Calu3 (cell line): ENCODE data around the gene NBEA. TPM values are rescaled to one million over a fixed set of nuclear protein-coding genes. Genes with fewer than 3 reads are reported as not detected.
"Not testable (repeated sequence)": the region's sequence is repeated elsewhere in the genome, so short reads cannot be mapped to it uniquely, and the experiment has no call there.

Experiments
- BruUV-seq: library from RNA; stranded (reverse); fragments of 400-500 nt; replicated peaks from 2 replicates; lab custom pipeline; 2021; lab: Mats Ljungman, UMichigan
- CTCF ChIA-PET: fragments of 300-600 bp; sonication (Branson Sonifier 250); formaldehyde crosslinking; loops from one replicate; lab custom pipeline; 2022; ENCODE audit warnings: antibody characterized with exemption; lab: Charles Lee
- DNase-seq: peaks from one replicate; pipeline ENCODE4 v3.0.0; 2022
- H3K27ac Mint-ChIP-seq: one replicate; pipeline ENCODE4 v1.8.0; 2022; ENCODE audit warnings: mixed read lengths; ENCODE audit not compliant: unreplicated experiment
- H3K27me3 Mint-ChIP-seq: one replicate; pipeline ENCODE4 v1.8.0; 2022; ENCODE audit warnings: mixed read lengths; ENCODE audit not compliant: unreplicated experiment
- H3K36me3 Mint-ChIP-seq: one replicate; pipeline ENCODE4 v1.8.0; 2022; ENCODE audit warnings: mild to moderate bottlenecking, moderate library complexity, mixed read lengths; ENCODE audit not compliant: insufficient read depth, unreplicated experiment
- H3K4me1 Mint-ChIP-seq: one replicate; pipeline ENCODE4 v1.8.0; 2022; ENCODE audit warnings: mild to moderate bottlenecking, low read depth, mixed read lengths; ENCODE audit not compliant: unreplicated experiment
- H3K4me3 Mint-ChIP-seq: one replicate; pipeline ENCODE4 v1.8.0; 2022; ENCODE audit warnings: mild to moderate bottlenecking, low read depth, moderate library complexity, mixed read lengths; ENCODE audit not compliant: unreplicated experiment
- H3K9me3 Mint-ChIP-seq: one replicate; pipeline ENCODE4 v1.8.0; 2022; ENCODE audit warnings: low read depth, mixed read lengths; ENCODE audit not compliant: unreplicated experiment
- intact Hi-C: fragments of 100-400 bp; cut with micrococcal nuclease; formaldehyde crosslinking; loops from one replicate; pipeline ENCODE4 v1.10.0; 2022; ENCODE audit not compliant: unreplicated experiment
- total RNA-seq: library from RNA; stranded (reverse); gene quantifications from 2 replicates; pipeline ENCODE4 v1.2.3, GENCODE V29; 2022
- TF ChIP-seq, protein P1 (sequence below): fragments of 200-600 bp; IDR thresholded peaks from one replicate; pipeline ENCODE4 v1.8.0; 2022; ENCODE audit warnings: antibody characterized with exemption; ENCODE audit not compliant: unreplicated experiment

The NBEA gene
- total RNA-seq, 1 experiment from 2014 or later = 18.0 TPM

DNA sequence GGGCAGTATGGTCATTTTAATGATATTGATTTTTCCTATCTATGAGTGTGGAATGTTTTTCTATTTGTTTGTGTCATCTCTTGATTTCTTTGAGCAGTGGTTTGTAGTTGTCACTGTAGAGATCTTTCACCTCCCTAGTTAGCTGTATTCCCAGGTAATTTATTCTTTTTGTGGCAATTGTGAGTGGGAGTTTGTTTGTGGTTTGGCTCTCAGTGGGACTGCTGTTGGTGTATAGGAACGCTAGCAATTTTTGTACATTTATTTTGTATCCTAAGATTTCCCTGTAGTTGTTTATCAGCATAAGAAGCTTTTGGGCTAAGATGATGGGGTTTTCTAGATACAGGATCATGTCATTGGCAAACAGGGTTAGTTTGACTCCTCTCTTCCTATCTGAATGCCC lies 28.9 kb downstream of the NBEA start:
- Mint-ChIP-seq H3K4me3 (no peak overlapping the region), H3K4me1 (peaks cover 10% of the 10 kb centered on the region), H3K36me3 (peaks cover 12% of the 10 kb centered on the region), H3K27me3 (no peaks in the 10 kb centered on the region), H3K27ac (no peak overlapping the region), H3K9me3 (no peaks in the 10 kb centered on the region)
- intact Hi-C loops = no loop called here
- no peak for DNase-seq
- TF ChIP-seq, protein P1, sequence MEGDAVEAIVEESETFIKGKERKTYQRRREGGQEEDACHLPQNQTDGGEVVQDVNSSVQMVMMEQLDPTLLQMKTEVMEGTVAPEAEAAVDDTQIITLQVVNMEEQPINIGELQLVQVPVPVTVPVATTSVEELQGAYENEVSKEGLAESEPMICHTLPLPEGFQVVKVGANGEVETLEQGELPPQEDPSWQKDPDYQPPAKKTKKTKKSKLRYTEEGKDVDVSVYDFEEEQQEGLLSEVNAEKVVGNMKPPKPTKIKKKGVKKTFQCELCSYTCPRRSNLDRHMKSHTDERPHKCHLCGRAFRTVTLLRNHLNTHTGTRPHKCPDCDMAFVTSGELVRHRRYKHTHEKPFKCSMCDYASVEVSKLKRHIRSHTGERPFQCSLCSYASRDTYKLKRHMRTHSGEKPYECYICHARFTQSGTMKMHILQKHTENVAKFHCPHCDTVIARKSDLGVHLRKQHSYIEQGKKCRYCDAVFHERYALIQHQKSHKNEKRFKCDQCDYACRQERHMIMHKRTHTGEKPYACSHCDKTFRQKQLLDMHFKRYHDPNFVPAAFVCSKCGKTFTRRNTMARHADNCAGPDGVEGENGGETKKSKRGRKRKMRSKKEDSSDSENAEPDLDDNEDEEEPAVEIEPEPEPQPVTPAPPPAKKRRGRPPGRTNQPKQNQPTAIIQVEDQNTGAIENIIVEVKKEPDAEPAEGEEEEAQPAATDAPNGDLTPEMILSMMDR = no peak
- CTCF ChIA-PET = no interaction called here
- no TSS peak for BruUV-seq

DNA sequence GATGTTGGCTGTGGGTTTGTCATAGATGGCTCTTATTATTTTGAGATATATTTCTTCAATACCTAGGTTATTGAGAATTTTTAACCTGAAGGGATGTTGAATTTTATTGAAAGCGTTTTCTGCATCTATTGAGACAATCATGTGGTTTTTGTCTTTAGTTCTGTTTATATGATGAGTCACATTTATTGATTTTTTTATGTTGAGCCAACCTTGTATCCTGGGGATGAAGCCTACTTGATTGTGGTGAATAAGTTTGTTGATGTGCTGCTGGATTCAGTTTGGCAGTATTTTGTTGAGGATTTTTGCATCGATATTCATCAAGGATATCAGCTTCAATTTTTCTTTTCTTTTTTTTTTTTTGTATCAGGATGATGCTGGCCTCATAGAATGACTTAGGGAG lies 29.4 kb downstream of the NBEA start:
- TF ChIP-seq, protein P1 = no peak
- Mint-ChIP-seq H3K4me3 (no peak overlapping the region), H3K9me3 (no peaks in the 10 kb centered on the region), H3K4me1 (peaks cover 10% of the 10 kb centered on the region), H3K36me3 (peaks cover 12% of the 10 kb centered on the region), H3K27ac (no peak overlapping the region), H3K27me3 (no peaks in the 10 kb centered on the region)
- intact Hi-C loops = no loop called here
- DNase-seq = no peak
- no TSS peak for BruUV-seq
- CTCF ChIA-PET = interaction anchor here (0.7 kb wide), 1 partner anchor 383 kb away, joined by 3 read pairs; no protein-coding TSS in a partner anchor

DNA sequence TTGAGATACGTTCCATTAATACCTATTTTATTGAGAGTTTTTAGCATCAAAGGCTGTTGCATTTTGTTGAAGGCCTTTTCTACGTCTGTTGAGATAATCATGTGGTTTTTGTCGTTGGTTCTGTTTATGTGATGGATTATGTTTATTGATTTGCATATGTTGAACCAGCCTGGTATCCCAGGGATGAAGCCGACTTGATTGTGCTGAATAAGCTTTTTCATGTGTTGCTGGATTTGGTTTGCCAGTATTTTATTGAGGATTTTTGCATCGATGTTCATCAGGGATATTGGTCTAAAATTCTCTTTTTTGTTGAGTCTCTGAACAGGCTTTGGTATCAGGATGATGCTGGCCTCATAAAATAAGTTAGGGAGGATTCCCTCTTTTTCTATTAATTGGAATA lies 43.1 kb downstream of the NBEA start:
- H3K36me3 Mint-ChIP-seq, DNase-seq, H3K27ac Mint-ChIP-seq, intact Hi-C loops, H3K27me3 Mint-ChIP-seq, H3K4me1 Mint-ChIP-seq, H3K4me3 Mint-ChIP-seq, BruUV-seq, CTCF ChIA-PET: not testable (repeated sequence)
- peaks cover 16% of the 10 kb centered on the region for H3K9me3 Mint-ChIP-seq

GRCh38 chr13:34988330-34988791 lies 46.3 kb downstream of the NBEA start:
- Mint-ChIP-seq H3K27ac (no peak overlapping the region), H3K9me3 (peaks cover 27% of the 10 kb centered on the region), H3K4me3 (no peak overlapping the region), H3K4me1 (peaks cover 8% of the 10 kb centered on the region), H3K36me3 (peaks cover 11% of the 10 kb centered on the region), H3K27me3 (no peaks in the 10 kb centered on the region)
- CTCF ChIA-PET = no interaction called here
- DNase-seq = no peak
- BruUV-seq = no TSS peak
- intact Hi-C loops = no loop called here
- TF ChIP-seq, protein P1 = no peak

DNA sequence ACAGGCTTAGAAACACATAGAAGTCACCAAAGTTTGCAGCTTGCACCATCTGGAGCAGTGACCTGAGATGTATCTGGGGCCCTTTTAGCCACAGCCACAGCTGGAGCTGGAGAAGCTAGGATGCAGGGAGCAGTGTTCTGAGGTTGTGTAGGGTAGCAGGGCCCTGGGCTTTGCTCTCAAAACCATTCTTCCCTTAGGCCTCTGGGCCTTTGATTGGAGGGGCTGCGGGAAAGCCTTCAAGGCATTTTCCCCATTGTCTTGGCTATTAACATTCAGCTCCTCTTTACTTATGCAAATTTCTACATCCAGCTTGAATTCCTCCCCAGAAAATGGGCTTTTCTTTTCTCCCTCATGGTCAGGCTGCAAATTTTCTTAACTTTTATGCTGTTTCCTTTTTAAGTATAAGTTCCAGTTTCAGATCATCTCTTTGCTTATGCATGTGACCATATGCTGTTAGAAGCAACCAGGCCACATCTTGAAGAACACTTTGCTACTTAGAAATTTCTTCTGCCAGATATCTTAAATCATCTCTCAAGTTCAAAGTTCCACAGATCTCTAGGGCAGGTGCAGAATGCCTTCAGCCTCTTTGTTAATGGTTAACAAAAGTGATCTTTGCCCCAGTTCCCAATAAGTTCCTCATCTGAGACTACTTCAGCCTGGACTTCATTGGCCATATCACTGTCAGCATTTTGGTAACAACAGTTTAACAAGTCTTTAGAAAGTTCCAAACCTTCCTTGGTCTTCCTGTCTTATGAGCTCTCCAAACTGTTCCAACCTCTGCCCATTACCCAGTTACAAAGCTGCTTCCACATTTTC lies 48.5 kb downstream of the NBEA start:
- TF ChIP-seq, protein P1 = no peak
- H3K4me3 Mint-ChIP-seq = no peak overlapping the region
- CTCF ChIA-PET = no interaction called here
- peaks cover 8% of the 10 kb centered on the region for H3K4me1 Mint-ChIP-seq
- peaks cover 11% of the 10 kb centered on the region for H3K36me3 Mint-ChIP-seq
- H3K27ac Mint-ChIP-seq = no peak overlapping the region
- peaks cover 27% of the 10 kb centered on the region for H3K9me3 Mint-ChIP-seq
- intact Hi-C loops = no loop called here
- BruUV-seq = no TSS peak
- no peaks in the 10 kb centered on the region for H3K27me3 Mint-ChIP-seq
- no peak for DNase-seq
